HEK293T (cell line): ENCODE measurements around the gene SUN3.

Experiments used
- CTCF ChIA-PET: fragments of 350-600 bp; formaldehyde crosslinking; extraction: SDS; loops from one replicate; lab custom pipeline; 2021; ENCODE audit warnings: antibody characterized with exemption, inconsistent platforms; lab: Yijun Ruan, JAX
- POLR2A ChIA-PET: fragments of 350-600 bp; formaldehyde crosslinking; extraction: SDS; loops from one replicate; lab custom pipeline; 2020; ENCODE audit warnings: antibody characterized with exemption, inconsistent platforms; lab: Yijun Ruan, JAX
- DNase-seq: peaks from one replicate; pipeline ENCODE4 v3.0.0; 2012; ENCODE audit warnings: mixed read lengths; ENCODE audit errors: extremely low spot score
- ARNT ChIP-seq: fragments of 450-650 bp; IDR thresholded peaks from 2 replicates; pipeline ENCODE4 v1.6.1; 2017; ENCODE audit warnings: mild to moderate bottlenecking
- BHLHE40 ChIP-seq: fragments of 450-650 bp; IDR thresholded peaks from 2 replicates; pipeline ENCODE4 v1.6.1; 2016; ENCODE audit warnings: mild to moderate bottlenecking, moderate library complexity, borderline replicate concordance
- CTBP1 ChIP-seq: fragments of 450-650 bp; IDR thresholded peaks from 2 replicates; pipeline ENCODE4 v1.6.1; 2016; ENCODE audit warnings: borderline replicate concordance
- ELF4 ChIP-seq: fragments of 450-650 bp; IDR thresholded peaks from 2 replicates; pipeline ENCODE4 v1.6.1; 2017; ENCODE audit warnings: antibody characterized with exemption
- FOXA1 ChIP-seq: fragments of 450-650 bp; IDR thresholded peaks from 2 replicates; pipeline ENCODE4 v1.6.1; 2016; ENCODE audit warnings: mild to moderate bottlenecking
- FOXK2 ChIP-seq: fragments of 450-650 bp; IDR thresholded peaks from 2 replicates; pipeline ENCODE4 v1.6.1; 2016; ENCODE audit warnings: mild to moderate bottlenecking
- FOXM1 ChIP-seq: fragments of 450-650 bp; IDR thresholded peaks from 2 replicates; pipeline ENCODE4 v1.6.1; 2017; ENCODE audit warnings: mild to moderate bottlenecking, borderline replicate concordance
- HDGF ChIP-seq: fragments of 450-650 bp; IDR thresholded peaks from 2 replicates; pipeline ENCODE4 v1.6.1; 2017; ENCODE audit warnings: antibody characterized with exemption, borderline replicate concordance
- L3MBTL2 ChIP-seq: fragments of 450-650 bp; conservative IDR thresholded peaks from 2 replicates; pipeline ENCODE4 v1.6.1; 2016; ENCODE audit warnings: mild to moderate bottlenecking
- LEF1 ChIP-seq: fragments of 450-650 bp; IDR thresholded peaks from 2 replicates; pipeline ENCODE4 v1.6.1; 2017; ENCODE audit warnings: mild to moderate bottlenecking, borderline replicate concordance
- NFRKB ChIP-seq: fragments of 450-650 bp; IDR thresholded peaks from 2 replicates; pipeline ENCODE4 v1.6.1; 2016; ENCODE audit warnings: mild to moderate bottlenecking, moderate library complexity
- PKNOX1 ChIP-seq: fragments of 450-650 bp; IDR thresholded peaks from 2 replicates; pipeline ENCODE4 v1.6.1; 2016
- SP1 ChIP-seq: fragments of 450-650 bp; IDR thresholded peaks from 2 replicates; pipeline ENCODE4 v1.6.1; 2017
- SUZ12 ChIP-seq: fragments of 450-650 bp; IDR thresholded peaks from 2 replicates; pipeline ENCODE4 v1.6.1; 2016; ENCODE audit warnings: mild to moderate bottlenecking
- TARDBP ChIP-seq: fragments of 450-650 bp; IDR thresholded peaks from 2 replicates; pipeline ENCODE4 v1.6.1; 2016
- ZNF384 ChIP-seq: fragments of 450-650 bp; IDR thresholded peaks from 2 replicates; pipeline ENCODE4 v1.6.1; 2016

SUN3 gene

GRCh38 chr7:48016641-48017040, 12.3 kb downstream of the SUN3 start:
- TF ChIP-seq SUZ12, result no peak
- TF ChIP-seq HDGF, result no peak
- TF ChIP-seq FOXA1, result no peak
- no peak for TF ChIP-seq PKNOX1
- TF ChIP-seq FOXM1, result no peak
- TF ChIP-seq ARNT, result no peak
- no peak for TF ChIP-seq LEF1
- TF ChIP-seq SP1, result no peak
- no peak for TF ChIP-seq ELF4
- TF ChIP-seq NFRKB, result no peak
- TF ChIP-seq CTBP1, result no peak
- CTCF ChIA-PET, result no interaction called here
- DNase-seq, result no peak
- POLR2A ChIA-PET, result no interaction called here

GRCh38 chr7:48011951-48012350, 17.0 kb downstream of the SUN3 start:
- ChIA-PET CTCF (no interaction called here), POLR2A (no interaction called here)
- DNase-seq, result no peak
- TF ChIP-seq SUZ12 (no peak), ARNT (no peak), CTBP1 (no peak), LEF1 (no peak), SP1 (no peak), NFRKB (no peak), ELF4 (no peak), ZNF384 (no peak), BHLHE40 (no peak), PKNOX1 (no peak), TARDBP (no peak), FOXK2 (no peak), FOXM1 (no peak), FOXA1 (no peak), L3MBTL2 (no peak), HDGF (no peak)

GRCh38 chr7:48011323-48011722, 17.6 kb downstream of the SUN3 start:
- ChIA-PET CTCF (no interaction called here), POLR2A (no interaction called here)
- DNase-seq, result no peak
- TF ChIP-seq LEF1, result no peak
- no peak for TF ChIP-seq PKNOX1
- TF ChIP-seq TARDBP, result no peak
- TF ChIP-seq ELF4, result no peak
- TF ChIP-seq BHLHE40, result no peak
- TF ChIP-seq NFRKB, result no peak
- TF ChIP-seq SUZ12, result no peak
- TF ChIP-seq SP1, result no peak
- TF ChIP-seq FOXM1, result no peak
- no peak for TF ChIP-seq CTBP1
- no peak for TF ChIP-seq FOXK2
- TF ChIP-seq ZNF384, result no peak
- TF ChIP-seq FOXA1, result no peak
- TF ChIP-seq ARNT, result no peak
- TF ChIP-seq L3MBTL2, result no peak
- no peak for TF ChIP-seq HDGF

GRCh38 chr7:48009954-48010353, 19.0 kb downstream of the SUN3 start:
- ChIA-PET POLR2A (no interaction called here), CTCF (no interaction called here)
- no peak for DNase-seq
- TF ChIP-seq FOXM1 (no peak), PKNOX1 (no peak), LEF1 (no peak), L3MBTL2 (no peak), ZNF384 (no peak), NFRKB (no peak), BHLHE40 (no peak), HDGF (no peak), TARDBP (no peak), ELF4 (no peak), FOXK2 (no peak), SUZ12 (no peak), FOXA1 (no peak), CTBP1 (no peak), SP1 (no peak), ARNT (no peak)

GRCh38 chr7:48009257-48009656, 19.6 kb downstream of the SUN3 start:
- CTCF ChIA-PET, result no interaction called here
- no peak for TF ChIP-seq FOXM1
- DNase-seq, result no peak
- POLR2A ChIA-PET, result no interaction called here

GRCh38 chr7:48006866-48007265, 22.0 kb downstream of the SUN3 start:
- CTCF ChIA-PET, result no interaction called here
- DNase-seq, result no peak
- POLR2A ChIA-PET, result no interaction called here
- TF ChIP-seq PKNOX1 (no peak), SUZ12 (no peak), NFRKB (no peak), L3MBTL2 (no peak), BHLHE40 (no peak), TARDBP (no peak), SP1 (no peak)
